Epithelial cell of proximal tubule (primary cell): Measurements from ENCODE around the gene KCNC2. TPM values are rescaled to one million over a fixed set of nuclear protein-coding genes. Genes with fewer than 3 reads are reported as not detected.

Experiments
- DNase-seq: peaks from one replicate; pipeline ENCODE4 v3.0.0-alpha.2; 2011; ENCODE audit warnings: low read depth
- H3K4me3 ChIP-seq: 2 replicates; pipeline ENCODE4 v1.5.1; 2011; ENCODE audit warnings: low read depth, mild to moderate bottlenecking, low read length
- total RNA-seq: library from RNA; depleted of rRNA; stranded (reverse); fragments of >200 nt; gene quantifications from 2 replicates; pipeline ENCODE4 v1.2.3, GENCODE V29; 2015
- TF ChIP-seq, protein P1 (sequence below): conservative IDR thresholded peaks from 2 replicates; pipeline ENCODE4 v1.5.1; 2012; ENCODE audit warnings: low read depth, mild to moderate bottlenecking, low read length

The KCNC2 gene
- not detected in 2 replicates for total RNA-seq

DNA sequence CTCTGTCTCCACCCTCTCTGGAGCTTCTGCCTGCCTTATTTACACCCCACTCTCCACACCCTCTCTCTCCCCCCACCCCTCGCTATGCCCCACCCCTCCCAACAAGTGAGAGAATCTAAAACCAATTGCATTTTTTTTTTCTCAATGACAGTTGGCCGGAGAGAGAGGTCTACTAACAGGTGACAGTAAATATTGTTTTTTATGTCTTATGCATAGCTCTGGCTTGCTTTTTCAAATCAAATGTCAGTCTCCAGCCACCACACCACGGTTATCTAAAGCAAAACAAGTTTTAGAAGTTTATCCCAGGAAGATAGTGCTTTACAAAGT is at the start of gene KCNC2:
KCNC2 (minus strand) TSS at position 28 of the 327 bp plus-strand sequence.
- peak within 1 kb of the TSS; percentile 33 for H3K4me3 ChIP-seq
- no peak for DNase-seq
- TF ChIP-seq, protein P1, sequence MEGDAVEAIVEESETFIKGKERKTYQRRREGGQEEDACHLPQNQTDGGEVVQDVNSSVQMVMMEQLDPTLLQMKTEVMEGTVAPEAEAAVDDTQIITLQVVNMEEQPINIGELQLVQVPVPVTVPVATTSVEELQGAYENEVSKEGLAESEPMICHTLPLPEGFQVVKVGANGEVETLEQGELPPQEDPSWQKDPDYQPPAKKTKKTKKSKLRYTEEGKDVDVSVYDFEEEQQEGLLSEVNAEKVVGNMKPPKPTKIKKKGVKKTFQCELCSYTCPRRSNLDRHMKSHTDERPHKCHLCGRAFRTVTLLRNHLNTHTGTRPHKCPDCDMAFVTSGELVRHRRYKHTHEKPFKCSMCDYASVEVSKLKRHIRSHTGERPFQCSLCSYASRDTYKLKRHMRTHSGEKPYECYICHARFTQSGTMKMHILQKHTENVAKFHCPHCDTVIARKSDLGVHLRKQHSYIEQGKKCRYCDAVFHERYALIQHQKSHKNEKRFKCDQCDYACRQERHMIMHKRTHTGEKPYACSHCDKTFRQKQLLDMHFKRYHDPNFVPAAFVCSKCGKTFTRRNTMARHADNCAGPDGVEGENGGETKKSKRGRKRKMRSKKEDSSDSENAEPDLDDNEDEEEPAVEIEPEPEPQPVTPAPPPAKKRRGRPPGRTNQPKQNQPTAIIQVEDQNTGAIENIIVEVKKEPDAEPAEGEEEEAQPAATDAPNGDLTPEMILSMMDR, result no peak

DNA sequence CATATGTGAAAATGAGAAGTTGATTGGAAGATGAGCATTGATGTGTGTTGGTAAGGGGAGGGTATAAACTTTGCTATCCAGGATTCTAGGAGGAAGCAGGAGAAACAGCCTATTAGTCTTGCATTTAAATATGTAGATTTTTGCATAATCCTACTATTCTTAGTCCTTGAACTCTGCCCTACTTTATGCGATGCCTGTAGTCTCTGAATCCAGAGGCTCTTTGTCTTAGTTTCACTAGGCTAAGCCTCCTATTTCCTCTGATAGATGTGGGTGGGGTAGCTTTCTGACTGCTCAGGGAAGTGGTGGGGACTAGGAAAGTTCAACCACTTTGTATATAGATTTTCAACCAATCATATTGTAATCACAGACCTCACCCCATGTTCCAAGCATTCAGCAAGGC is 49.5 kb upstream of the KCNC2 start:
- no peak for DNase-seq
- TF ChIP-seq, protein P1, result no peak
- H3K4me3 ChIP-seq, result no peak overlapping the region

DNA sequence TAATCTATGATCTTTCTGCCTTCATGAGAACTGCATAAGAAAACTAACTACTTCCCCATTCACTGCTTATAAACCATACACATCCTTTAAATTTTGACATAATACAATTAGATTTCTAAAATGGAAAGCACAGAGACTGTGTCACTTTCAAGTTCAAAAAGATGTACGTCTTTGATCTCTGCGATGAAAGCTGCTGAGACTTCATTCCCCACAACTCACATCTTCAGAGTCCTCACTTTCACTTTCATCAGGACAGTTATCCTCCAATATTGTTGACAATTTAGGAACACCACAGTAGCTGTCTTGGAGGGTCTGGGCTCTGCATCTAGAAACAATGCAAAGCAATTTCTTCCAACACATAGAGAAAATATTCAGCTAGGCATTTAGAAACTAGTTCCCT is 47.9 kb upstream of the KCNC2 start:
- no peak overlapping the region for H3K4me3 ChIP-seq
- DNase-seq, result no peak
- TF ChIP-seq, protein P1, result no peak

DNA sequence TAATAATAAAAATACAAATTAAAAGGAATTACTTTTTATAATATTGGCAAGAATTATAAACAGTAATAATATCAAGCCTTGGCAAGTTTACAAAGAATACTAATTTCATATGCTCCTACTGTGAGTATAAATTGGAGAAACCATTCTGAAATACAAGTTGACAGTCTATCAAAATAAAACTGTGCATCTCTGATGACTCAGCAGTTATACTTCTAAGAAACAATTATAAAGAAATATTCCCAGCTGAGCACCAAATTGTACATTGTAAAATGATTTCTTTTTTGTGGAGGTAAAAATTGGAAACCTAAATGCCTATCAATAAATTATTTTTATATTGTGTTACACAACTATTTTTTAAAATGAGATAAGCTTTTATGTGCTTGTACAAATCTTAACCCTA is 35.5 kb upstream of the KCNC2 start:
- TF ChIP-seq, protein P1, result no peak
- DNase-seq, result no peak
- no peak overlapping the region for H3K4me3 ChIP-seq

DNA sequence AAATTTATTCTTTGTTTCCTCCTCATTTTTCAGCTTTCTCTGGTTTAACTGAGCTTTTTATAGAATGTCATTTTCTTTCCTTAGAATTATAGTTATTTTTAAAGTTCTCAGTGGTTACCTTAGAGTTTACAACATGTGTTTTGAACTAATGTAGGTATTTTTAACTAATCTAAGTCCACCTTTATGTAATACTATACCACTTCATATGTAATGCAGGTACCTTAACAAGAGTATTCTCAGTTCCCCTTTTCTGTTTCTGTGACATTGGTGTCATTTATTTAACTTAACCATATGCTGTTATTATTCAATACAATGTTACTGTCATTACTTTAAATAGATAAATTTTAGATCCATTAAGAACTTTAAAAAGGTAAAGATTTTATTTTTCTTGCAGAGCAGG is 30.3 kb upstream of the KCNC2 start:
- no peak for DNase-seq
- TF ChIP-seq, protein P1, result no peak
- no peak overlapping the region for H3K4me3 ChIP-seq

DNA sequence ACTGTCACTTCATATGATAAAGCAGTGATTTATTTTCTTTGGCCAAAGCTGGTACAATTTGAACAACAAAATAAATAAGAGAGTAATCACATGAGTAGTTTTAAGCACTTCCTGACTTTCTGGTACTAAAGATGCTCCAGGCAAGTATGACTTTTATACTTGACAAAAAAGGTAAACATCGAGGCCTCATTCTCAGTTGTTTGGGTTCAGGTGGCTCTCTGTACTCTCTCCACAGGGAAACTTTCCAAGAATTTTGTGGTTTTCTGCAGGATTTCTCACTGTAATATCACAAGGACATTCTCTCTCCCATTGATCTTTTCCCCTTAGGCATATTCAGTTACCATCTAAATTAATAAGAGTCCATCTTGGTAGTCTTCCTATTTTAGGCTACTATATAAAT is 26.6 kb upstream of the KCNC2 start:
- no peak overlapping the region for H3K4me3 ChIP-seq
- DNase-seq, result no peak
- TF ChIP-seq, protein P1, result no peak

DNA sequence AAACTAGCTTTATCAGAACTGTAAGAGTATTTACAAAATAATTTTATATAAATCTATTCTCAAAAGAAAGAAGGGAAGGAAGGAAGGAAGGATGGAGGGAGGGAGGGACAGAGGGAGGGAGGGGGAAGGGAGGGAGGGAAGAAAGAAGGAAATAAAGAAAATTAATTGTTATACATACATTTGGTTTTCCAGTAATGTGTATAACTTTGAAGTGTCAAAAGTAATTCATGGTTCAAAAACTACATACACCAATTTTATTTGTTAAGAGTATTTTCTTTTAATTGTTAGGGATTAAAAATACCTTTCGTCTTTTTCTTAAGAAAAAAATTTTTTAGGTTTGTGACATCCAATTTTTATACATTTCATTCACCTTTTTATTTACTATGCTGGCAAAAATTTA is 17.5 kb upstream of the KCNC2 start:
- H3K4me3 ChIP-seq, result no peak overlapping the region
- TF ChIP-seq, protein P1, result no peak
- DNase-seq, result no peak
